BE2C (cell line): ENCODE results near the gene RHOJ.

Experiments used
- DNase-seq: peaks from one replicate; pipeline ENCODE4 v3.0.0-alpha.2; 2020
- H3K27me3 ChIP-seq: fragments of 250-450 bp; sonication (Bioruptor Pico); 2 replicates; pipeline ENCODE4 v1.5.1; 2020; ENCODE audit warnings: mild to moderate bottlenecking
- H3K36me3 ChIP-seq: fragments of 250-450 bp; sonication (Bioruptor Pico); 2 replicates; pipeline ENCODE4 v1.5.1; 2020; ENCODE audit warnings: mild to moderate bottlenecking
- H3K4me1 ChIP-seq: fragments of 250-450 bp; sonication (Bioruptor Pico); 2 replicates; pipeline ENCODE4 v1.5.1; 2020
- H3K4me3 ChIP-seq: 2 replicates; pipeline ENCODE4 v1.5.1; 2011; ENCODE audit warnings: low read depth, low read length
- H3K9me3 ChIP-seq: fragments of 250-450 bp; sonication (Bioruptor Pico); 2 replicates; pipeline ENCODE4 v1.5.1; 2020
- TF ChIP-seq, protein P1 (sequence below): IDR thresholded peaks from 2 replicates; pipeline ENCODE4 v1.5.1; 2012; ENCODE audit warnings: mild to moderate bottlenecking, low read depth, low read length

The RHOJ gene

DNA sequence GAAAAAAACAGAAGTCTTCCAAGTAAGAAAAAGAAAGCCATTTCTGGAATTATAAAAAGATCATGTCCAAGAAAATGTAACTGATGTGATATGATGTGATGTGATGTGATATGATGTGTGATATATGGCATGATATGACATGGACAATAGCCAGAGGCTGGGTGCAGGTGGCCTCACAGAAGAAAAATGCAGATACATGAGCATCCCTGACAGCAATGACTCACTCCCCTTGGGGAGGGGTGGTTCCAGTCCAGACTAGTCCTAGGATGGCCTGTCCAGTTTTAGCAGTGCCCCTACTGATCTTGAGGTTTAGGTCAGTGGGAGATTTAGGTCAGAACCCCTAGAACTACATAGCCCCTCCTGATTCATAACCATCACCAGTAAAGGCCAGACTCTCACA, 3.5 kb upstream of the RHOJ start:
- H3K4me1 ChIP-seq, result no peaks in the 10 kb centered on the region
- H3K9me3 ChIP-seq, result no peaks in the 10 kb centered on the region
- TF ChIP-seq, protein P1, sequence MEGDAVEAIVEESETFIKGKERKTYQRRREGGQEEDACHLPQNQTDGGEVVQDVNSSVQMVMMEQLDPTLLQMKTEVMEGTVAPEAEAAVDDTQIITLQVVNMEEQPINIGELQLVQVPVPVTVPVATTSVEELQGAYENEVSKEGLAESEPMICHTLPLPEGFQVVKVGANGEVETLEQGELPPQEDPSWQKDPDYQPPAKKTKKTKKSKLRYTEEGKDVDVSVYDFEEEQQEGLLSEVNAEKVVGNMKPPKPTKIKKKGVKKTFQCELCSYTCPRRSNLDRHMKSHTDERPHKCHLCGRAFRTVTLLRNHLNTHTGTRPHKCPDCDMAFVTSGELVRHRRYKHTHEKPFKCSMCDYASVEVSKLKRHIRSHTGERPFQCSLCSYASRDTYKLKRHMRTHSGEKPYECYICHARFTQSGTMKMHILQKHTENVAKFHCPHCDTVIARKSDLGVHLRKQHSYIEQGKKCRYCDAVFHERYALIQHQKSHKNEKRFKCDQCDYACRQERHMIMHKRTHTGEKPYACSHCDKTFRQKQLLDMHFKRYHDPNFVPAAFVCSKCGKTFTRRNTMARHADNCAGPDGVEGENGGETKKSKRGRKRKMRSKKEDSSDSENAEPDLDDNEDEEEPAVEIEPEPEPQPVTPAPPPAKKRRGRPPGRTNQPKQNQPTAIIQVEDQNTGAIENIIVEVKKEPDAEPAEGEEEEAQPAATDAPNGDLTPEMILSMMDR, result no peak
- no peak for DNase-seq
- H3K36me3 ChIP-seq, result no peaks in the 10 kb centered on the region
- H3K4me3 ChIP-seq, result no peak overlapping the region
- no peaks in the 10 kb centered on the region for H3K27me3 ChIP-seq

DNA sequence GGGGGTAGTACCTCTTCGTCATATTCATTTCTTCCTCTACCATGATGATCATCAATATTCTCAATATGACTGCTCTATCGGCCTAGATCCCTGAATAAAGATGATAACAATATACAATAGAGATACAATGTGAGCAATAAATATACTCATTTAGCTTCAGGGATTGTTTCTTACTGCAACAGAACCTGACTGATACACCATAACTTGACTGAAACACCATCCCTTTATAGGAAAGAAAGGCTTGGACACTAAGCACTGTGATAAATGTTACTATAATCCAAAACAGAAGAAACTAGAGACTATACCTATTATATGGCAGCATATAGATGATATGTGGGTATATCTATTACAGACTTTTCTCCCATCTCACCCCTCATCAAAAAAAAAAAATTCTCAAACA, 1.2 kb upstream of the RHOJ start:
- DNase-seq, result no peak
- Histone ChIP-seq H3K27me3 (peaks cover 4% of the 10 kb centered on the region; the same call in 1 of the 2 replicates), H3K4me1 (no peaks in the 10 kb centered on the region), H3K9me3 (no peaks in the 10 kb centered on the region), H3K4me3 (no peak overlapping the region), H3K36me3 (no peaks in the 10 kb centered on the region)
- TF ChIP-seq, protein P1, result no peak

DNA sequence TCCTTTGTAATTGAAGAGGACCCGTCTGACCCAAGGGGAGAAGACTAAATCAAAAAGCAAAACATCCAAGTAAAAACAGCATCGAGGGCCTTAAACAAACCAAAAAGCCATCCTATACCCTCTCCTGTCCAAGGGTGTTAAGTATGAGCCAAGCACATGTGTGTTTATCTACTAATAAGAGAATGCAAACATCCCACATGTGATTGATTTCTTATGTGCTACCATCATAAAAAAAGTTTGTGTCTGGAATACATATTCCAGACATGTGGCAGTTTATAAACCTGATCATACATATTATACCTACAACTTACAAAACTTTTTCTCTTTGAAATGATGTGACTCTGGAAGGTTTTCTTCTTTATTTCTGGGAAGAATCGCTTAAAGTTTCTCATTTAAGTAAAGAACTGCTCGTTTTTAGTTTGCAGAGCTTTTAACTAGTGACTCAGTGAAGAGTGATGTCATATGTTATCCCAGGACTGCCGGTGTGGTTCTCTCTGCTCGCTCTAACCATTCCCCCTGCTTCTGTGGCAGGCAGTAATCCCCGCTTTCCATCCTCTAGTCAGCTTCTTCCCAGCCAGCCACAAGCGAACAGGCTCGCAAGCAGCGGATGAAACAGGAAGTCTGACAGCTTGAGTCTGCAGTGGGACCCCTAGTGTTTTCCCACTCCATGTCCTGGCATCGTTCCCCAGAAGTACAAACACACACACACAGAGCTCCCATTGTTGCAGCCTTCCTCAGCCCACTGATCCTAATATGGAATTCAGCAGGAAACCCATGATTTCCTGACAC, 431 bp upstream of the RHOJ start:
- DNase-seq, result peak; percentile 32
- no peaks in the 10 kb centered on the region for H3K4me1 ChIP-seq
- H3K4me3 ChIP-seq, result peak overlapping the region; percentile 22; the same call in 1 of the 2 replicates
- H3K9me3 ChIP-seq, result no peaks in the 10 kb centered on the region
- H3K27me3 ChIP-seq, result peaks cover 4% of the 10 kb centered on the region; the same call in 1 of the 2 replicates
- TF ChIP-seq, protein P1, result peak; percentile 33
- no peaks in the 10 kb centered on the region for H3K36me3 ChIP-seq

DNA sequence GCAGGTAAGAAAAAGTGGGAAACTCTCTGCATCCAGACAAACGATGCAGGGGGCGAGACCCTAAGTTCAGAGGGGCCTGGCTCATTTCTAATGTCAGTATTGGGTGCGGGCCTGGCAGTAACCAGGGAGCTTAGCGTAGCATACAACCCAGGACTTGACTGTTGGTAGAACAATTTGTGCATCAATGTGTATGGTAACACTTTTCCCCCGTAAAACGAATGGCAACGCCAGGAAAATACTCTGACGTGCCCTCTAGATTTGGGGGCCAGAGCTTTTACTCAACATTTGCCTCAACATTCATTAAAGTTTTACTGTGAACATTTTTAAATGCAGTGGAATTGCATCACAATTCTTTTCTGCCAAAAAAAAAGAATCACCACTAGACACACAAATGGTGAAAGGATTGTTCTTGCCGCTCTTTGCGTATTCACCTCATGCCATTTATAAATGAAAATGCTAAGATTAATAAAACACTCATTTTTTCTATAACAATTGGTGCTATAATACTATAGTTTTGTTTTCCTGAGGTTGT, 867 bp downstream of the RHOJ start:
- H3K27me3 ChIP-seq, result peaks cover 4% of the 10 kb centered on the region; the same call in 1 of the 2 replicates
- no peak for DNase-seq
- H3K4me1 ChIP-seq, result no peaks in the 10 kb centered on the region
- H3K4me3 ChIP-seq, result no peak overlapping the region
- no peaks in the 10 kb centered on the region for H3K36me3 ChIP-seq
- TF ChIP-seq, protein P1, result no peak
- no peaks in the 10 kb centered on the region for H3K9me3 ChIP-seq

DNA sequence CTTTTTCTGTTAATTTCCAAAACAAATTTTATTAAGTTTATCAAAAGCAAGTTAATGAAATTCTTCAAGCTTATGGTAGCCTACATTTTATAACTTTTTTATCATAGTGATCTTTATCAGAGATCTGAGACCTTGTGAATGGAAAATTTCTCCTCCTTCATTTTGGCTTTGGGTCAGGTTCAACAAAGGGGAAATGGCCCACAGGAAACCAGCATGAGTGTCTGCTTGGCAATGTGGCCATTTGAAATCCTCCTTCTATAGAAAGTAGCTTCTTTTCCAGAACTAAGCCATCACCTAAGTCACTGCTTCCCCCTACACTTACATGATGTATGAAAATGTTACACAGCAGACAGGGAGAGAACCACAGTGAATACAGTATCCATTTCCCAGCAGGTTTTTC, 1.6 kb downstream of the RHOJ start:
- TF ChIP-seq, protein P1, result no peak
- no peaks in the 10 kb centered on the region for H3K9me3 ChIP-seq
- no peaks in the 10 kb centered on the region for H3K36me3 ChIP-seq
- peaks cover 4% of the 10 kb centered on the region; the same call in 1 of the 2 replicates for H3K27me3 ChIP-seq
- no peak for DNase-seq
- no peak overlapping the region for H3K4me3 ChIP-seq
- no peaks in the 10 kb centered on the region for H3K4me1 ChIP-seq

DNA sequence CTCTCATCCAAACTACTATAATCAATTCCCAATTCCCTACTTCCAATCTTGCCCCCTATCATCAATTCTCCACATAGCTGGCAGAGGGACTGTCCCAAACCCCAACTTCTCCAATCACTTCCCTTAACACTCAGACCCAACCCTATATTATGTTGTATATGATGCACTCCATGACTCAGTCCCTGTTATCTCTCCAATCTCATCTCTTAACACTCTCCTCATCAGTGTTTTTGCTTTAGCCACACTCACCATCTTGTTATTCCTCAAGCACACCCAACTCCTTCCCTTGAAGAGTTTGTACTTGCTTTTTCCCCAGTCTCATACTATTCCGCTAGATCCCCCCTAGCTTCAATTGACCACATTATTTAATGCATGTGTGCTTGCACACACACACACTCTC, 4.9 kb downstream of the RHOJ start:
- H3K4me3 ChIP-seq, result no peak overlapping the region
- H3K36me3 ChIP-seq, result no peaks in the 10 kb centered on the region
- no peaks in the 10 kb centered on the region for H3K4me1 ChIP-seq
- TF ChIP-seq, protein P1, result no peak
- H3K9me3 ChIP-seq, result no peaks in the 10 kb centered on the region
- DNase-seq, result no peak
- H3K27me3 ChIP-seq, result peaks cover 4% of the 10 kb centered on the region; the same call in 1 of the 2 replicates
